GM12878 (cell line): Measurements from ENCODE around the gene SFMBT1.

Source experiments
- ASH2L ChIP-seq: fragments of 300-600, 200-600 bp; sonication (generic); IDR thresholded peaks from 2 replicates; pipeline ENCODE4 v1.6.1; 2017; ENCODE audit warnings: low read depth, mild to moderate bottlenecking, borderline replicate concordance
- CTCF ChIP-seq, 3 experiments: IDR thresholded peaks in 2 of 3; conservative IDR thresholded peaks in 1 of 3; 2 replicates each; pipeline ENCODE4 v1.5.1; 2011; ENCODE audit warnings: low read depth in 3 of 3, low read length in 3 of 3, mild to moderate bottlenecking in 3 of 3, control low read depth in 2 of 3, moderate library complexity in 2 of 3, inconsistent platforms in 1 of 3, mixed read lengths in 1 of 3; ENCODE audit not compliant: control insufficient read depth in 2 of 3, insufficient read depth in 1 of 3; ENCODE audit errors: extremely low read depth in 1 of 3
- DPF2 ChIP-seq: fragments of 450-650 bp; IDR thresholded peaks from 2 replicates; pipeline ENCODE4 v1.6.1; 2017; ENCODE audit warnings: mild to moderate bottlenecking
- IRF3 ChIP-seq: fragments of 450-650 bp; IDR thresholded peaks from 2 replicates; pipeline ENCODE4 v1.6.1; 2014; ENCODE audit warnings: mild to moderate bottlenecking
- POLR2A ChIP-seq: IDR thresholded peaks from 2 replicates; pipeline ENCODE4 v1.6.1; 2011; ENCODE audit warnings: low read depth, mild to moderate bottlenecking, low read length
- SP1 ChIP-seq: IDR thresholded peaks from one replicate; pipeline ENCODE4 v1.6.1; 2011; ENCODE audit warnings: low read depth, low read length
- TBL1XR1 ChIP-seq: IDR thresholded peaks from 2 replicates; pipeline ENCODE4 v1.6.1; 2012; ENCODE audit warnings: low read depth, low read length, improper control_type of control experiment
- USF2 ChIP-seq: IDR thresholded peaks from 2 replicates; pipeline ENCODE4 v1.6.1; 2011; ENCODE audit warnings: low read depth, low read length, improper control_type of control experiment, borderline replicate concordance
- YBX1 ChIP-seq: fragments of 450-650 bp; IDR thresholded peaks from 2 replicates; pipeline ENCODE4 v1.6.1; 2016; ENCODE audit warnings: antibody characterized with exemption
- TF ChIP-seq, protein P1 (sequence below): fragments of 150-350 bp; IDR thresholded peaks from 2 replicates; pipeline ENCODE4 v1.6.1; 2014; ENCODE audit warnings: mild to moderate bottlenecking, low read depth, low read length

DNA sequence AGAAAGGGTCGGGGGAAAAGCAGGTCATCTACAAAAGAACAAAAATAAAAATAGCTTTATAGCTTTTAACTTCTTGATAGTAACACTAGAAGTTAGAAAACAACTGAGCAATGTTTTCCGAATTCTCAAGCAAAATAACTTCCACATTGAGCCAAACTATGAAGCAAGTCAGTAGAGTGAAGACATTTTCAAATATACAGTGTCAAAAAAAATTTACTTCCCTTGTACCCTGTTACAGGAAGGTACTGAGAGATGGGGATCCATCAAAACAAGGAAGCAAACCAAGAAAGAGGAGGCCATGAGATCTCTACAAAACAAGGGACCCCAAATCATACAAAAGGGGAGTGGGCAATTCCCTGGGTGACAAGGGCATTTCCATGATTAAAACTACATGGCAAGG is 121.9 kb downstream of the SFMBT1 start:
- TF ChIP-seq YBX1 (no peak), ASH2L (no peak), TBL1XR1 (no peak), USF2 (no peak), SP1 (no peak), CTCF (IDR thresholded peaks at IDR 0.05 in 2 of 3, conservative IDR thresholded peaks at IDR 0.05 in 1 of 3; ENCODE audit: control insufficient read depth in 2 of 3, extremely low read depth in 1 of 3, insufficient read depth in 1 of 3, low read depth in 3 of 3, low read length in 3 of 3) (no peak), IRF3 (no peak), POLR2A (no peak), DPF2 (no peak)
- TF ChIP-seq, protein P1, sequence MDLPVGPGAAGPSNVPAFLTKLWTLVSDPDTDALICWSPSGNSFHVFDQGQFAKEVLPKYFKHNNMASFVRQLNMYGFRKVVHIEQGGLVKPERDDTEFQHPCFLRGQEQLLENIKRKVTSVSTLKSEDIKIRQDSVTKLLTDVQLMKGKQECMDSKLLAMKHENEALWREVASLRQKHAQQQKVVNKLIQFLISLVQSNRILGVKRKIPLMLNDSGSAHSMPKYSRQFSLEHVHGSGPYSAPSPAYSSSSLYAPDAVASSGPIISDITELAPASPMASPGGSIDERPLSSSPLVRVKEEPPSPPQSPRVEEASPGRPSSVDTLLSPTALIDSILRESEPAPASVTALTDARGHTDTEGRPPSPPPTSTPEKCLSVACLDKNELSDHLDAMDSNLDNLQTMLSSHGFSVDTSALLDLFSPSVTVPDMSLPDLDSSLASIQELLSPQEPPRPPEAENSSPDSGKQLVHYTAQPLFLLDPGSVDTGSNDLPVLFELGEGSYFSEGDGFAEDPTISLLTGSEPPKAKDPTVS = no peak
